K562 (cell line): ENCODE results near the gene ICA1. TPM values are rescaled to one million over a fixed set of nuclear protein-coding genes. Genes with fewer than 3 reads are reported as not detected.

Source experiments
- ATAC-seq: fragments of 200-7000 bp; cut with Tn5 transposase; 3 replicates; pipeline ENCODE4 v1.9.1; 2020; ENCODE audit warnings: moderate library complexity
- BruUV-seq: library from RNA; stranded (reverse); fragments of 400-500 nt; replicated peaks from 2 replicates; lab custom pipeline; 2021; lab: Mats Ljungman, UMichigan
- CTCF ChIA-PET: fragments of 300-600 bp; formaldehyde crosslinking; extraction: SDS; loops from one replicate; lab custom pipeline; 2021; ENCODE audit warnings: low intra/inter-chr PET ratio; lab: Yijun Ruan, JAX
- POLR2A ChIA-PET: fragments of 300-600, 350-650 bp; sonication (Branson Sonifier 250); formaldehyde crosslinking; extraction: SDS; loops from one replicate; lab custom pipeline; 2021; ENCODE audit warnings: antibody characterized with exemption, inconsistent platforms; lab: Yijun Ruan, JAX
- DNase-seq, 4 experiments: peaks; one replicate each; pipeline versions ENCODE4 v3.0.0 to v3.0.0-alpha.2; 2011 to 2018; ENCODE audit warnings: low spot score in 3 of 4, mixed read lengths in 3 of 4; ENCODE audit errors: extremely low read depth in 1 of 4
- FAIRE-seq: peaks from 2 replicates; lab custom pipeline; 2011; peaks lifted over from hg19 to GRCh38; lab: Jason Lieb, UNC
- H2AFZ ChIP-seq: 2 replicates; pipeline ENCODE4 v1.6.0; 2011; ENCODE audit warnings: low read depth, low read length, control low read depth, inconsistent platforms
- H3K27ac ChIP-seq: fragments of 200-600 bp; 3 replicates; pipeline ENCODE4 v1.8.0; 2011; ENCODE audit warnings: low read depth, mild to moderate bottlenecking, control low read depth, inconsistent platforms, low read length, moderate library complexity, mixed read lengths; ENCODE audit errors: extremely low read depth
- H3K27me3 ChIP-seq, 2 experiments: fragments of 300-600 bp in 1 of 2; 2 replicates in 1 of 2; 3 replicates in 1 of 2; pipeline versions ENCODE4 v1.6.0 to v1.8.0; 2011; ENCODE audit warnings: inconsistent platforms in 2 of 2, low read length in 2 of 2, mild to moderate bottlenecking in 1 of 2, mixed read lengths in 1 of 2, moderate library complexity in 1 of 2; ENCODE audit not compliant: control insufficient read depth in 2 of 2, insufficient read depth in 2 of 2
- H3K36me3 ChIP-seq: fragments of 300-600 bp; 3 replicates; pipeline ENCODE4 v1.8.0; 2011; ENCODE audit warnings: mild to moderate bottlenecking, low read length, inconsistent platforms; ENCODE audit not compliant: control insufficient read depth, insufficient read depth
- H3K4me1 ChIP-seq, 2 experiments: fragments of 200-600 bp in 1 of 2; replicated peaks in 1 of 2; 2 replicates in 1 of 2; 3 replicates in 1 of 2; pipeline versions ENCODE4 v1.5.1 to v1.8.0; 2011; ENCODE audit warnings: inconsistent platforms in 2 of 2, low read length in 2 of 2, mild to moderate bottlenecking in 1 of 2, mixed read lengths in 1 of 2, moderate library complexity in 1 of 2; ENCODE audit not compliant: control insufficient read depth in 2 of 2, insufficient read depth in 2 of 2
- H3K4me2 ChIP-seq: 2 replicates; pipeline ENCODE4 v1.6.1; 2011; ENCODE audit warnings: low read length, control low read depth, inconsistent platforms, mixed read lengths; ENCODE audit not compliant: insufficient read depth
- H3K4me3 ChIP-seq: fragments of 200-600 bp; sonication (generic), shearing (Covaris generic); 2 replicates; pipeline ENCODE4 v1.5.1; 2016; ENCODE audit warnings: control low read depth, inconsistent platforms
- H3K79me2 ChIP-seq: fragments of 200-600 bp; 3 replicates; pipeline ENCODE4 v1.8.0; 2011; ENCODE audit warnings: low read length, inconsistent platforms; ENCODE audit not compliant: control insufficient read depth, insufficient read depth
- H3K9ac ChIP-seq, 2 experiments: 2 replicates each; pipeline versions ENCODE4 v1.6.0 to v1.6.1; 2011; ENCODE audit warnings: low read depth in 2 of 2, low read length in 2 of 2, control low read depth in 1 of 2, inconsistent platforms in 1 of 2, mild to moderate bottlenecking in 1 of 2, mixed read lengths in 1 of 2; ENCODE audit not compliant: insufficient read depth in 1 of 2
- H3K9me1 ChIP-seq: one replicate; pipeline ENCODE4 v1.6.0; 2011; ENCODE audit warnings: inconsistent platforms, mild to moderate bottlenecking, low read length, moderate library complexity; ENCODE audit not compliant: control insufficient read depth, insufficient read depth
- H3K9me3 ChIP-seq: replicated peaks from 2 replicates; pipeline ENCODE4 v1.5.1; 2011; ENCODE audit warnings: low read depth, low read length, inconsistent platforms; ENCODE audit not compliant: control insufficient read depth, insufficient read depth
- H4K20me1 ChIP-seq: replicated peaks from 2 replicates; pipeline ENCODE4 v1.6.1; 2011; ENCODE audit warnings: low read length, inconsistent platforms, mixed read lengths; ENCODE audit not compliant: control insufficient read depth, insufficient read depth
- CTBP1 ChIP-seq: fragments of 450-650 bp; IDR thresholded peaks from 2 replicates; pipeline ENCODE4 v1.6.1; 2016; ENCODE audit warnings: borderline replicate concordance
- ELF4 ChIP-seq: fragments of 450-650 bp; formaldehyde crosslinking; IDR thresholded peaks from 2 replicates; pipeline ENCODE4 v1.4.0; 2022; ENCODE audit warnings: missing genetic modification characterization
- ID3 ChIP-seq, 2 experiments: fragments of 250-450 bp in 1 of 2; fragments of 450-650 bp in 1 of 2; sonication (Bioruptor Pico) in 1 of 2; IDR thresholded peaks; 2 replicates each; pipeline versions ENCODE4 v1.6.1 to v1.8.0; 2016 to 2021; ENCODE audit warnings: mild to moderate bottlenecking in 2 of 2, moderate library complexity in 2 of 2, missing compliant biosample characterization in 1 of 2, missing genetic modification characterization in 1 of 2
- LEF1 ChIP-seq: fragments of 450-650 bp; IDR thresholded peaks from 2 replicates; pipeline ENCODE4 v1.6.1; 2016; ENCODE audit warnings: mild to moderate bottlenecking
- MTA3 ChIP-seq: fragments of 450-650 bp; formaldehyde crosslinking; IDR thresholded peaks from 2 replicates; pipeline ENCODE4 v1.6.1; 2017; ENCODE audit warnings: mild to moderate bottlenecking, borderline replicate concordance
- NR2F6 ChIP-seq: fragments of 450-650 bp; formaldehyde crosslinking; IDR thresholded peaks from 2 replicates; pipeline ENCODE4 v1.4.0; 2020; ENCODE audit warnings: mild to moderate bottlenecking
- POLR2H ChIP-seq: IDR thresholded peaks from 2 replicates; pipeline ENCODE4 v1.6.1; 2016; ENCODE audit warnings: missing genetic modification characterization, low read depth, mild to moderate bottlenecking, control low read depth, missing compliant biosample characterization, moderate library complexity
- RREB1 ChIP-seq: fragments of 250-450 bp; sonication (Bioruptor Pico); IDR thresholded peaks from 2 replicates; pipeline ENCODE4 v1.4.0; 2020
- ZFP91 ChIP-seq: sonication (generic); formaldehyde crosslinking; IDR thresholded peaks from 2 replicates; pipeline ENCODE4 v1.8.0; 2022; ENCODE audit warnings: mild to moderate bottlenecking, missing genetic modification reagents
- ZNF609 ChIP-seq: sonication (generic); formaldehyde crosslinking; IDR thresholded peaks from 2 replicates; pipeline ENCODE4 v1.8.1; 2023; ENCODE audit warnings: missing genetic modification reagents, mild to moderate bottlenecking, borderline replicate concordance
- in situ Hi-C: fragments of 300-500 bp; cut with MboI; formaldehyde crosslinking; loops from 4 replicates; pipeline ENCODE4 v1.15.0; 2018; ENCODE audit warnings: inconsistent platforms, mixed read lengths
- intact Hi-C: fragments of 100-400 bp; cut with micrococcal nuclease; formaldehyde crosslinking; loops from 2 replicates; pipeline ENCODE4 v1.14.2; 2022
- polyA plus RNA-seq, 8 experiments: library from polyadenylated mRNA; depleted of rRNA in 4 of 8; stranded (reverse) in 5 of 8; unstranded in 3 of 8; fragments of >200 nt; fragmentation: Nextera tagmentation in 2 of 8; fragmentation: Illumina TruSeq in 1 of 8; extraction: Ambion mirVana in 2 of 8; extraction: Trizol in 1 of 8; gene quantifications; 2 replicates each; pipeline versions ENCODE4 v1.2.1 to v1.2.3, GENCODE V29; 2011 to 2014; ENCODE audit warnings: inconsistent platforms in 1 of 8, missing spikeins in 1 of 8
- total RNA-seq, 7 experiments: library from RNA; depleted of rRNA in 6 of 7; stranded (reverse); fragments of >200 nt in 6 of 7; fragmentation: Illumina TruSeq in 2 of 7; extraction: Trizol in 2 of 7; gene quantifications; 2 replicates each; pipeline versions ENCODE4 v1.2.1 to v1.2.3, GENCODE V29; 2011 to 2021; ENCODE audit warnings: low replicate concordance in 1 of 7

ICA1 gene
- total and polyA plus RNA-seq, 9 of the 15 experiments (the other 6 are each of a cell fraction or from before 2014, with no cell fraction given), result 7.1 to 22.3 (median 16.4) TPM

- Histone ChIP-seq H3K36me3 (no peaks in the 10 kb centered on the region), H3K9ac (no peak overlapping the region), H3K9me3 (no peaks in the 10 kb centered on the region), H3K4me1 (no peaks in the 10 kb centered on the region; a peak in 1 of 5 replicates), H4K20me1 (no peaks in the 10 kb centered on the region), H3K27me3 (no peaks in the 10 kb centered on the region), H3K9me1 (no peaks in the 10 kb centered on the region), H3K4me2 (no peak overlapping the region), H3K4me3 (no peak overlapping the region), H3K27ac (no peak overlapping the region), H2AFZ (no peak overlapping the region), H3K79me2 (no peaks in the 10 kb centered on the region)
- FAIRE-seq (no peak), ATAC-seq (no peak), DNase-seq (no peak)
- in situ Hi-C loops (loop anchor here (25.0 kb wide), 1 partner anchor 1323 kb away; no protein-coding TSS in a partner anchor), intact Hi-C loops (no loop called here)
- ChIA-PET CTCF (no interaction called here), POLR2A (no interaction called here)
- BruUV-seq, result no TSS peak
- TF ChIP-seq LEF1 (no peak), NR2F6 (CRISPR knock-in tag) (no peak), CTBP1 (no peak), RREB1 (CRISPR knock-in tag) (no peak), ID3 (CRISPR knock-in tag; IDR thresholded peaks at IDR 0.05) (no peak), ID3 (tag; IDR thresholded peaks at IDR 0.05) (no peak), ZFP91 (CRISPR knock-in tag) (no peak), MTA3 (no peak), ELF4 (no peak), POLR2H (tag) (no peak), ZNF609 (CRISPR knock-in tag) (no peak)
Measured at GRCh38 chr7:8285155-8285554, 23.2 kb upstream of the ICA1 start.
